Hepatocyte (in vitro differentiated cells): Measurements from ENCODE around the gene EPHA1. TPM values are rescaled to one million over a fixed set of nuclear protein-coding genes. Genes with fewer than 3 reads are reported as not detected.

Source experiments
- DNase-seq: peaks from one replicate; pipeline ENCODE4 v3.0.0-alpha.2; 2016; ENCODE audit warnings: low spot score
- H2AFZ ChIP-seq: fragments of 200-600 bp; sonication (generic); 2 replicates; pipeline ENCODE4 v1.6.0; 2016; ENCODE audit warnings: antibody characterized with exemption, mild to moderate bottlenecking
- H3K27ac ChIP-seq: fragments of 200-600 bp; sonication (generic); 2 replicates; pipeline ENCODE4 v1.5.1; 2016; ENCODE audit warnings: mild to moderate bottlenecking
- H3K27me3 ChIP-seq: fragments of 200-600 bp; sonication (generic); 2 replicates; pipeline ENCODE4 v1.6.1; 2016
- H3K36me3 ChIP-seq: fragments of 200-600 bp; sonication (generic); replicated peaks from 2 replicates; pipeline ENCODE4 v1.5.1; 2016; ENCODE audit warnings: low read depth; ENCODE audit not compliant: insufficient read depth
- H3K4me1 ChIP-seq: fragments of 200-600 bp; sonication (generic); 2 replicates; pipeline ENCODE4 v1.5.1; 2016; ENCODE audit warnings: mild to moderate bottlenecking, moderate library complexity; ENCODE audit not compliant: insufficient read depth
- H3K4me2 ChIP-seq: fragments of 200-600 bp; sonication (generic); 2 replicates; pipeline ENCODE4 v1.6.0; 2016
- H3K4me3 ChIP-seq: fragments of 200-600 bp; sonication (generic); 2 replicates; pipeline ENCODE4 v1.5.1; 2016; ENCODE audit warnings: mild to moderate bottlenecking
- H3K79me2 ChIP-seq: fragments of 200-600 bp; sonication (generic); 2 replicates; pipeline ENCODE4 v1.6.0; 2017; ENCODE audit warnings: mild to moderate bottlenecking
- H3K9me2 ChIP-seq: fragments of 200-600 bp; sonication (generic); replicated peaks from 2 replicates; pipeline ENCODE4 v1.6.0; 2017; ENCODE audit warnings: mild to moderate bottlenecking; ENCODE audit not compliant: insufficient read depth
- H3K9me3 ChIP-seq: fragments of 200-600 bp; sonication (generic); 2 replicates; pipeline ENCODE4 v1.5.1; 2016; ENCODE audit warnings: low read depth, mild to moderate bottlenecking
- H4K20me1 ChIP-seq: fragments of 200-600 bp; sonication (generic); 2 replicates; pipeline ENCODE4 v1.6.0; 2016; ENCODE audit warnings: mild to moderate bottlenecking; ENCODE audit not compliant: insufficient read depth, poor library complexity, severe bottlenecking
- EZH2 ChIP-seq: fragments of 200-600 bp; sonication (generic); IDR thresholded peaks from 2 replicates; pipeline ENCODE4 v1.6.1; 2016; ENCODE audit warnings: antibody characterized with exemption, mild to moderate bottlenecking, borderline replicate concordance
- EZH2phosphoT487 ChIP-seq: fragments of 200-600 bp; sonication (generic); IDR thresholded peaks from one replicate; pipeline ENCODE4 v1.6.1; 2018; ENCODE audit warnings: antibody characterized with exemption, mild to moderate bottlenecking, low read depth, moderate library complexity; ENCODE audit not compliant: unreplicated experiment, severe bottlenecking
- WGBS: methylation state at CpG from one replicate; pipeline ENCODE4 v1.1.6; 2016; ENCODE audit warnings: low lambda C conversion rate; ENCODE audit errors: missing lambda C conversion rate; 5-methylcytosine and 5-hydroxymethylcytosine counted together
- polyA plus RNA-seq: library from polyadenylated mRNA; unstranded; fragments of >200 nt; fragmentation: Nextera tagmentation; extraction: Ambion mirVana; gene quantifications from 2 replicates; pipeline ENCODE4 v1.2.1, GENCODE V29; 2016
- total RNA-seq: library from RNA; depleted of rRNA; stranded (reverse); fragments of >200 nt; gene quantifications from 2 replicates; pipeline ENCODE4 v1.2.3, GENCODE V29; 2014
- TF ChIP-seq, protein P1 (sequence below): fragments of 200-600 bp; sonication (generic); IDR thresholded peaks from 2 replicates; pipeline ENCODE4 v1.5.1; 2016; ENCODE audit warnings: antibody characterized with exemption, mild to moderate bottlenecking; ENCODE audit not compliant: poor library complexity

The EPHA1 gene
- total and polyA plus RNA-seq, 2 experiments from 2014 or later, result 34.2 to 42.9 TPM

- H3K36me3 ChIP-seq, result no peaks in the 10 kb centered on the region
- H4K20me1 ChIP-seq, result peaks cover 42% of the 10 kb centered on the region
- TF ChIP-seq EZH2, result no peak
- H3K4me2 ChIP-seq, result no peak overlapping the region
- no peaks in the 10 kb centered on the region for H3K9me3 ChIP-seq
- peaks cover 23% of the 10 kb centered on the region for H3K79me2 ChIP-seq
- 97% methylated on average over 28 of the region's 28 CpGs for WGBS
- no peak overlapping the region for H2AFZ ChIP-seq
- no peak overlapping the region for H3K4me3 ChIP-seq
- H3K9me2 ChIP-seq, result no peaks in the 10 kb centered on the region
- H3K4me1 ChIP-seq, result peaks cover 45% of the 10 kb centered on the region
- DNase-seq, result no peak
- no peak overlapping the region for H3K27ac ChIP-seq
- H3K27me3 ChIP-seq, result no peaks in the 10 kb centered on the region
These were observed 20.1 kb downstream of the EPHA1 start for GRCh38 chr7:143388491-143389101.

DNA sequence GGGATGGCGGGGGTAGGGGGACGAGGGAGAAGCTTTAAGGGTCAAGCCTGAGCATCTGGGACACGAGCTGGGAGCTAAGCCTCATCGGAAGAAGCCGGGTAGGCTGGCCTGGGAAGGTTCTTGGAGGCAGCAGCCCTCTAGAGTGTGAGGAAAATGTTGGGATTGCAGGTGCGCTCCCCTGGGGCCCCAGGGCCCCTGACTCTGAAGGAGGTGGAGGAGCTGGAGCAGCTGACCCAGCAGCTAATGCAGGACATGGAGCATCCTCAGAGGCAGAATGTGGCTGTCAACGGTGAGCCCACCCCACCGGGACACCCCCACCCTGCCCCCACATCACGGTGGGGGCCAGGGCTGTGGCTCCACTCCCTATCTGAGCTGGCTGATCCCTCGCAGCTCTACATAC, 20.6 kb downstream of the EPHA1 start:
- Histone ChIP-seq H3K27me3 (no peaks in the 10 kb centered on the region), H3K4me3 (no peak overlapping the region), H3K4me1 (peaks cover 44% of the 10 kb centered on the region), H2AFZ (no peak overlapping the region), H3K9me3 (no peaks in the 10 kb centered on the region), H3K27ac (no peak overlapping the region), H4K20me1 (peaks cover 46% of the 10 kb centered on the region), H3K9me2 (no peaks in the 10 kb centered on the region), H3K4me2 (no peak overlapping the region), H3K79me2 (peaks cover 28% of the 10 kb centered on the region), H3K36me3 (no peaks in the 10 kb centered on the region)
- DNase-seq, result no peak
- TF ChIP-seq EZH2, result no peak
- TF ChIP-seq EZH2phosphoT487, result no peak
- TF ChIP-seq, protein P1, sequence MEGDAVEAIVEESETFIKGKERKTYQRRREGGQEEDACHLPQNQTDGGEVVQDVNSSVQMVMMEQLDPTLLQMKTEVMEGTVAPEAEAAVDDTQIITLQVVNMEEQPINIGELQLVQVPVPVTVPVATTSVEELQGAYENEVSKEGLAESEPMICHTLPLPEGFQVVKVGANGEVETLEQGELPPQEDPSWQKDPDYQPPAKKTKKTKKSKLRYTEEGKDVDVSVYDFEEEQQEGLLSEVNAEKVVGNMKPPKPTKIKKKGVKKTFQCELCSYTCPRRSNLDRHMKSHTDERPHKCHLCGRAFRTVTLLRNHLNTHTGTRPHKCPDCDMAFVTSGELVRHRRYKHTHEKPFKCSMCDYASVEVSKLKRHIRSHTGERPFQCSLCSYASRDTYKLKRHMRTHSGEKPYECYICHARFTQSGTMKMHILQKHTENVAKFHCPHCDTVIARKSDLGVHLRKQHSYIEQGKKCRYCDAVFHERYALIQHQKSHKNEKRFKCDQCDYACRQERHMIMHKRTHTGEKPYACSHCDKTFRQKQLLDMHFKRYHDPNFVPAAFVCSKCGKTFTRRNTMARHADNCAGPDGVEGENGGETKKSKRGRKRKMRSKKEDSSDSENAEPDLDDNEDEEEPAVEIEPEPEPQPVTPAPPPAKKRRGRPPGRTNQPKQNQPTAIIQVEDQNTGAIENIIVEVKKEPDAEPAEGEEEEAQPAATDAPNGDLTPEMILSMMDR, result no peak
- 88% methylated on average over 8 of the region's 10 CpGs for WGBS

- peaks cover 53% of the 10 kb centered on the region for H4K20me1 ChIP-seq
- H3K36me3 ChIP-seq, result no peaks in the 10 kb centered on the region
- no peak overlapping the region for H3K4me3 ChIP-seq
- no peak overlapping the region for H2AFZ ChIP-seq
- no peaks in the 10 kb centered on the region for H3K9me2 ChIP-seq
- 86% methylated on average over 23 of the region's 23 CpGs for WGBS
- H3K4me1 ChIP-seq, result peaks cover 45% of the 10 kb centered on the region
- H3K79me2 ChIP-seq, result peaks cover 35% of the 10 kb centered on the region
- no peak for DNase-seq
- TF ChIP-seq EZH2 (no peak), EZH2phosphoT487 (no peak)
- TF ChIP-seq, protein P1, result no peak
- H3K4me2 ChIP-seq, result no peak overlapping the region
- H3K27ac ChIP-seq, result no peak overlapping the region
- H3K27me3 ChIP-seq, result no peaks in the 10 kb centered on the region
- H3K9me3 ChIP-seq, result no peaks in the 10 kb centered on the region
These were observed 21.3 kb downstream of the EPHA1 start for GRCh38 chr7:143387156-143387975.
